PC-3 (cell line): ENCODE results near the gene HHATL.

Source experiments
- EZH2 ChIP-seq: fragments of 300-600 bp; sonication (generic); IDR thresholded peaks from one replicate; pipeline ENCODE4 v1.6.1; 2017; ENCODE audit warnings: antibody characterized with exemption, mild to moderate bottlenecking, low read length; ENCODE audit not compliant: unreplicated experiment
- EZH2phosphoT487 ChIP-seq: fragments of 300-600 bp; sonication (generic); IDR thresholded peaks from 2 replicates; pipeline ENCODE4 v1.6.1; 2018; ENCODE audit warnings: mild to moderate bottlenecking, antibody characterized with exemption, low read length, borderline replicate concordance
- TF ChIP-seq, protein P1 (sequence below): fragments of 300-600 bp; sonication (generic); conservative IDR thresholded peaks from 2 replicates; pipeline ENCODE4 v1.5.1; 2017; ENCODE audit warnings: antibody characterized with exemption, low read depth, mild to moderate bottlenecking, low read length

DNA sequence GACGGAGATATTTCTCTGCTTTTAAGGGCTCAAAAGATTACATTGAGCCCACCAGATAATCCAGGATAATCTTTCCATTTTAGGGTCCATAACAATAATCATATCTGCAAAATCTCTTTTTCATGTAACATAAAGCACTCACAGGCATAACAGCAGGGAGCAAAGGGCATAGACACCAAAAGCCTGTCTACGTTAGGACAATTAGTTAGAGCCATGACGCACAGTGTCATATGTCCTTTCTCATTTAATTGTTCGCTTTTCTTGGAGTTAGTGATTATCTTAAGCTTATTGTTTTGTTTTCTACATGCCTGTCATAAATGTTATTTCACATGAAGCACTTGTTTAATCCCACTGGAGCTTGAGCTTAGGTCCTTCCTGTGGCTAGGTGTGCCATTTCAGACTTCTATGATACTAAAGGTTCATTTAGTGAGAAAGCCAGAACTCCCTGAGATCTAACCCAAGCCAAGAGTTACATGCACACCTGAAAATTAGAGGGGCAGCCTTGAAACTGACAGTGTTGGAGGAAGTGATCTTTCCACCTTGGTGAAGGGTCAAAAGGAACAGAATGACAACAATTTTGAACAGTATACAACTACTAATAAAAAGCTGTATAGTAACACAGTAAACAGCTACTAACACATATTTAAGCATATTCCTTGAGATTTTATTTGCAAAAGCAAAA lies 11.7 kb upstream of the HHATL start:
- TF ChIP-seq, protein P1, sequence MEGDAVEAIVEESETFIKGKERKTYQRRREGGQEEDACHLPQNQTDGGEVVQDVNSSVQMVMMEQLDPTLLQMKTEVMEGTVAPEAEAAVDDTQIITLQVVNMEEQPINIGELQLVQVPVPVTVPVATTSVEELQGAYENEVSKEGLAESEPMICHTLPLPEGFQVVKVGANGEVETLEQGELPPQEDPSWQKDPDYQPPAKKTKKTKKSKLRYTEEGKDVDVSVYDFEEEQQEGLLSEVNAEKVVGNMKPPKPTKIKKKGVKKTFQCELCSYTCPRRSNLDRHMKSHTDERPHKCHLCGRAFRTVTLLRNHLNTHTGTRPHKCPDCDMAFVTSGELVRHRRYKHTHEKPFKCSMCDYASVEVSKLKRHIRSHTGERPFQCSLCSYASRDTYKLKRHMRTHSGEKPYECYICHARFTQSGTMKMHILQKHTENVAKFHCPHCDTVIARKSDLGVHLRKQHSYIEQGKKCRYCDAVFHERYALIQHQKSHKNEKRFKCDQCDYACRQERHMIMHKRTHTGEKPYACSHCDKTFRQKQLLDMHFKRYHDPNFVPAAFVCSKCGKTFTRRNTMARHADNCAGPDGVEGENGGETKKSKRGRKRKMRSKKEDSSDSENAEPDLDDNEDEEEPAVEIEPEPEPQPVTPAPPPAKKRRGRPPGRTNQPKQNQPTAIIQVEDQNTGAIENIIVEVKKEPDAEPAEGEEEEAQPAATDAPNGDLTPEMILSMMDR = no peak
- no peak for TF ChIP-seq EZH2phosphoT487
- no peak for TF ChIP-seq EZH2
